Measurements from ENCODE around the gene CAPN3. TPM values are rescaled to one million over a fixed set of nuclear protein-coding genes. Genes with fewer than 3 reads are reported as not detected.
"Not testable (repeated sequence)": the region's sequence is repeated elsewhere in the genome, so short reads cannot be mapped to it uniquely, and the experiment has no call there.

CAPN3 gene
- total RNA-seq, 4 donors from 2014 or later: 0.29 to 17.4 (median 9.4) TPM

- no peak overlapping the region for H3K27ac ChIP-seq
- DNase-seq: no peak
- H3K4me3 ChIP-seq: no peak overlapping the region
- no peaks in the 10 kb centered on the region for H3K4me1 ChIP-seq
- H3K36me3 ChIP-seq: no peaks in the 10 kb centered on the region
- TF ChIP-seq POLR2A (IDR thresholded peaks at IDR 0.05) (no peak), CTCF (IDR thresholded peaks at IDR 0.05) (no peak)
- intact Hi-C loops (cut with DNase I; ENCODE audit: low total_unique reads): no loop called here
- peaks cover 0 to 8% of the 10 kb centered on the region in 2 donors for H3K9me3 ChIP-seq
- no peaks in the 10 kb centered on the region for H3K27me3 ChIP-seq
These were observed 24.2 kb upstream of the CAPN3 start for GRCh38 chr15:42335074-42335473.

- DNase-seq; H3K9me3 ChIP-seq; H3K27ac ChIP-seq; H3K27me3 ChIP-seq; H3K36me3 ChIP-seq; intact Hi-C loops (cut with DNase I; ENCODE audit: low total_unique reads); H3K4me1 ChIP-seq; H3K4me3 ChIP-seq: not testable (repeated sequence)
These were observed 22.7 kb upstream of the CAPN3 start for GRCh38 chr15:42336650-42337049.

GRCh38 chr15:42337104-42337503, 22.2 kb upstream of the CAPN3 start:
- intact Hi-C loops (cut with DNase I; ENCODE audit: low total_unique reads): not testable (repeated sequence)

GRCh38 chr15:42338500-42338899, 20.8 kb upstream of the CAPN3 start:
- Histone ChIP-seq H3K9me3 (peaks cover 0 to 8% of the 10 kb centered on the region in 2 donors), H3K27me3 (no peaks in the 10 kb centered on the region), H3K27ac (no peak overlapping the region), H3K4me3 (no peak overlapping the region), H3K4me1 (no peaks in the 10 kb centered on the region), H3K36me3 (no peaks in the 10 kb centered on the region)
- intact Hi-C loops (cut with DNase I; ENCODE audit: low total_unique reads): no loop called here
- no peak for DNase-seq
- TF ChIP-seq POLR2A (IDR thresholded peaks at IDR 0.05) (no peak), CTCF (IDR thresholded peaks at IDR 0.05) (no peak)

More at GRCh38 chr15:42337104-42337503, 22.2 kb upstream of the CAPN3 start:
- not testable (repeated sequence) for H3K36me3 ChIP-seq, H3K27me3 ChIP-seq, DNase-seq, H3K9me3 ChIP-seq, H3K4me1 ChIP-seq, H3K27ac ChIP-seq, H3K4me3 ChIP-seq

- Histone ChIP-seq H3K4me1 (no peaks in the 10 kb centered on the region), H3K36me3 (no peaks in the 10 kb centered on the region), H3K4me3 (no peak overlapping the region), H3K27ac (no peak overlapping the region), H3K9me3 (no peaks in the 10 kb centered on the region), H3K27me3 (no peaks in the 10 kb centered on the region)
- DNase-seq: no peak
- intact Hi-C loops (cut with DNase I; ENCODE audit: low total_unique reads): no loop called here
- no peak for TF ChIP-seq CTCF (IDR thresholded peaks at IDR 0.05)
- no peak for TF ChIP-seq POLR2A (IDR thresholded peaks at IDR 0.05)
These were observed 15.6 kb upstream of the CAPN3 start for GRCh38 chr15:42343596-42344232.

GRCh38 chr15:42344763-42345162, 14.5 kb upstream of the CAPN3 start:
- no peaks in the 10 kb centered on the region for H3K9me3 ChIP-seq
- peak in 1 of 2 donors; percentile 17 for DNase-seq
- H3K4me3 ChIP-seq: no peak overlapping the region
- no peaks in the 10 kb centered on the region for H3K4me1 ChIP-seq
- intact Hi-C loops (cut with DNase I; ENCODE audit: low total_unique reads): no loop called here
- no peaks in the 10 kb centered on the region for H3K27me3 ChIP-seq
- no peaks in the 10 kb centered on the region for H3K36me3 ChIP-seq
- H3K27ac ChIP-seq: no peak overlapping the region
- TF ChIP-seq POLR2A (IDR thresholded peaks at IDR 0.05) (no peak), CTCF (IDR thresholded peaks at IDR 0.05) (no peak)
